Stomach (tissue), 9 donors: Measurements from ENCODE around the gene FOLR1. TPM values are rescaled to one million over a fixed set of nuclear protein-coding genes. Genes with fewer than 3 reads are reported as not detected.
A peak's percentile ranks its signal among the peaks of the same experiment; 100 is the strongest.

ENCODE experiments used
- DNase-seq, 2 donors: peaks; one replicate each; pipeline versions ENCODE4 v3.0.0 to v3.0.0-alpha.2; 2013 to 2019
- H3K27ac ChIP-seq, 5 donors: fragments of 200-600 bp in 4 of 5; sonication (generic) in 4 of 5; one replicate each; pipeline ENCODE4 v1.5.1; 2013 to 2019; ENCODE audit warnings: mild to moderate bottlenecking in 1 of 5, moderate library complexity in 1 of 5
- H3K27me3 ChIP-seq, 3 donors: fragments of 200-600 bp; sonication (generic); one replicate each; pipeline ENCODE4 v1.5.1; 2017 to 2019; ENCODE audit warnings: mixed run types in 1 of 3
- H3K36me3 ChIP-seq, 4 donors: fragments of 200-600 bp; sonication (generic); 1 replicate in 3 of 4; 2 replicates in 1 of 4; pipeline ENCODE4 v1.5.1; 2016 to 2019
- H3K4me1 ChIP-seq, 4 donors: fragments of 200-600 bp; sonication (generic); one replicate each; pipeline ENCODE4 v1.5.1; 2016 to 2019
- H3K4me3 ChIP-seq, 4 donors: fragments of 200-600 bp; sonication (generic) in 3 of 4; one replicate each; pipeline ENCODE4 v1.5.1; 2016 to 2019; ENCODE audit warnings: mild to moderate bottlenecking in 1 of 4
- H3K9me3 ChIP-seq, 4 donors: fragments of 200-600 bp; sonication (generic); one replicate each; pipeline ENCODE4 v1.5.1; 2016 to 2019
- EP300 ChIP-seq: sonication (generic); formaldehyde crosslinking; IDR thresholded peaks from one replicate; pipeline ENCODE4 v1.6.1; 2017; ENCODE audit warnings: antibody characterized with exemption
- POLR2A ChIP-seq, 4 donors: fragments of 450-650 bp; IDR thresholded peaks; one replicate each; pipeline ENCODE4 v1.6.1; 2016; ENCODE audit warnings: antibody characterized with exemption in 4 of 4, control low read depth in 2 of 4, mild to moderate bottlenecking in 1 of 4, moderate library complexity in 1 of 4
- POLR2AphosphoS5 ChIP-seq, 3 donors: sonication (generic); formaldehyde crosslinking; IDR thresholded peaks; one replicate each; pipeline ENCODE4 v1.6.1; 2016; ENCODE audit warnings: antibody characterized with exemption in 3 of 3
- WGBS, 5 donors: extraction: QIAGEN DNeasy Blood & Tissue Kit in 3 of 5; methylation state at CpG; one replicate each; pipeline versions ENCODE4 v1.1.5 to v1.1.7; 2013 to 2018; 5-methylcytosine and 5-hydroxymethylcytosine counted together
- intact Hi-C: fragments of 100-400 bp; cut with DNase I; formaldehyde crosslinking; loops from one replicate; pipeline ENCODE4 v1.15.1; 2023; ENCODE audit warnings: low total_unique reads
- polyA plus RNA-seq, 3 donors: library from polyadenylated mRNA; stranded (reverse); fragments of 200-250 nt; gene quantifications; one replicate each; pipeline ENCODE4 v1.2.3, GENCODE V29; 2013
- total RNA-seq, 5 donors: library from RNA; depleted of rRNA; stranded (reverse); fragments of >200 nt; gene quantifications; one replicate each; pipeline versions ENCODE4 v1.1.0 to v1.2.3, GENCODE V29; 2014 to 2016
- TF ChIP-seq, protein P1 (sequence below), 7 experiments: fragments of 450-650 bp in 4 of 7; fragments of 200-600 bp in 3 of 7; sonication (generic) in 3 of 7; IDR thresholded peaks; one replicate each; pipeline ENCODE4 v1.5.1; 2016 to 2019; ENCODE audit warnings: antibody characterized with exemption in 7 of 7, control low read depth in 2 of 7, mild to moderate bottlenecking in 1 of 7
- donor health status: healthy with polysubstance abuse.
- donor health status: Bipolar disorder and iron deficiency.
- donor health status: healthy.

The FOLR1 gene
- total and polyA plus RNA-seq, 8 donors: 0.55 to 22.6 (median 6.1) TPM; not detected in 3

DNA sequence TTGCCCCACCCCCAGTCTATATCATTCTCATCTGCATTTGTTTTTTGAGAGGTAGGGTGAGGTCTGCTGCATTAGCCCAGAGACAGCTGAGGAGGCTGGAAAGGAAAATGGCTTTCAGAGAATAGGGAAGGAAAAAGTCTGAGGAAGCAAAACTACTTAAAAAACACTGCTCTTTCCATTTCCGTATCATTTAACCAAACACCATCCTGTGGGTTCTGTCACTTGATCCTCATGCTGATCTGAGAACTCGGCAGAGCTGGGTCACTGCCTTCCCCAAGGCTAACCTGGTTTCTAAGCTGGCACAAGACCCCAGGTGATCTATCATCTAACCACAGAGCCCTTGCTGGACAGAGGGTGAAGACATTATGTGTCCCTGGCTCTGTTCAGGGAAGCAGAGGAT is 25.9 kb downstream of the FOLR1 start:
- intact Hi-C loops: no loop called here
- Histone ChIP-seq H3K36me3 (no peaks in the 10 kb centered on the region), H3K4me3 (no peak overlapping the region), H3K27ac (no peak overlapping the region), H3K9me3 (no peaks in the 10 kb centered on the region), H3K4me1 (peaks cover 7 to 11% (median 9%) of the 10 kb centered on the region in 4 donors), H3K27me3 (peaks cover 0 to 10% (median 4%) of the 10 kb centered on the region in 3 donors)
- 26 to 40% (median 30%) methylated on average over 2 of the region's 2 CpGs for WGBS, 5 donors
- DNase-seq: peak in 1 of 2 donors; percentile 10
- no peak for TF ChIP-seq EP300
- no peak for TF ChIP-seq POLR2A (IDR thresholded peaks at IDR 0.05)
- no peak for TF ChIP-seq POLR2AphosphoS5 (IDR thresholded peaks at IDR 0.05)
- TF ChIP-seq, protein P1, sequence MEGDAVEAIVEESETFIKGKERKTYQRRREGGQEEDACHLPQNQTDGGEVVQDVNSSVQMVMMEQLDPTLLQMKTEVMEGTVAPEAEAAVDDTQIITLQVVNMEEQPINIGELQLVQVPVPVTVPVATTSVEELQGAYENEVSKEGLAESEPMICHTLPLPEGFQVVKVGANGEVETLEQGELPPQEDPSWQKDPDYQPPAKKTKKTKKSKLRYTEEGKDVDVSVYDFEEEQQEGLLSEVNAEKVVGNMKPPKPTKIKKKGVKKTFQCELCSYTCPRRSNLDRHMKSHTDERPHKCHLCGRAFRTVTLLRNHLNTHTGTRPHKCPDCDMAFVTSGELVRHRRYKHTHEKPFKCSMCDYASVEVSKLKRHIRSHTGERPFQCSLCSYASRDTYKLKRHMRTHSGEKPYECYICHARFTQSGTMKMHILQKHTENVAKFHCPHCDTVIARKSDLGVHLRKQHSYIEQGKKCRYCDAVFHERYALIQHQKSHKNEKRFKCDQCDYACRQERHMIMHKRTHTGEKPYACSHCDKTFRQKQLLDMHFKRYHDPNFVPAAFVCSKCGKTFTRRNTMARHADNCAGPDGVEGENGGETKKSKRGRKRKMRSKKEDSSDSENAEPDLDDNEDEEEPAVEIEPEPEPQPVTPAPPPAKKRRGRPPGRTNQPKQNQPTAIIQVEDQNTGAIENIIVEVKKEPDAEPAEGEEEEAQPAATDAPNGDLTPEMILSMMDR (IDR thresholded peaks at IDR 0.05): no peak

GRCh38 chr11:72218251-72218745 is 26.4 kb downstream of the FOLR1 start:
- Histone ChIP-seq H3K4me3 (no peak overlapping the region), H3K9me3 (no peaks in the 10 kb centered on the region), H3K27ac (no peak overlapping the region), H3K4me1 (peaks cover 7 to 12% (median 9%) of the 10 kb centered on the region in 4 donors), H3K36me3 (no peaks in the 10 kb centered on the region), H3K27me3 (peaks cover 0 to 10% (median 4%) of the 10 kb centered on the region in 3 donors)
- whole genome bisulfite sequencing, 5 donors: 86 to 92% (median 88%) methylated on average over 4 to 5 of the region's 5 CpGs
- intact Hi-C loops: no loop called here
- no peak for TF ChIP-seq POLR2A (IDR thresholded peaks at IDR 0.05)
- no peak for TF ChIP-seq POLR2AphosphoS5 (IDR thresholded peaks at IDR 0.05)
- TF ChIP-seq, protein P1 (IDR thresholded peaks at IDR 0.05): no peak
- TF ChIP-seq EP300: no peak
- no peak for DNase-seq

DNA sequence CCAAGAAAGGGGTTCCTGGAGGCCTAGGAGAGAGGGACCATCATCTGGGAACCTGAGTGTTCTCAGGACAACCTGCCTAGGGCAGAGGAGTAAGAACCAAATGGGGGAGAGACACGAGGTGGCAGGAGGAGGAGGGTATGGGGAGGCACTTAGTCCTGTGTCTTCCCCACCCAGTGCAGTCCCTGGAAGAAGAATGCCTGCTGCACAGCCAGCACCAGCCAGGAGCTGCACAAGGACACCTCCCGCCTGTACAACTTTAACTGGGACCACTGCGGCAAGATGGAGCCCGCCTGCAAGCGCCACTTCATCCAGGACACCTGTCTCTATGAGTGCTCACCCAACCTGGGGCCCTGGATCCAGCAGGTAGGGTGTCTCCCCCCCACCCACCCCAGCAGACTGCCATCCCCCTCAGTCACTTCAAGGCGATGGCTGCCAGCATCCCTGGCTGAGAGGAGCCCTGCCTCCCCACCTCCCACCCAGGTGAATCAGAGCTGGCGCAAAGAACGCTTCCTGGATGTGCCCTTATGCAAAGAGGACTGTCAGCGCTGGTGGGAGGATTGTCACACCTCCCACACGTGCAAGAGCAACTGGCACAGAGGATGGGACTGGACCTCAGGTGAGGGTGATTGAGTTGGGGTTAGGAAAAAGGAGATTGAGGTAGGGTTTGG is 28.9 kb downstream of the FOLR1 start:
- Histone ChIP-seq H3K27me3 (peaks cover 0 to 10% (median 4%) of the 10 kb centered on the region in 3 donors), H3K4me3 (no peak overlapping the region), H3K4me1 (peaks cover 16 to 24% (median 20%) of the 10 kb centered on the region in 4 donors), H3K27ac (no peak overlapping the region), H3K36me3 (no peaks in the 10 kb centered on the region), H3K9me3 (no peaks in the 10 kb centered on the region)
- peak in 1 of 2 donors; percentile 22 for DNase-seq
- TF ChIP-seq, protein P1 (IDR thresholded peaks at IDR 0.05): no peak
- TF ChIP-seq POLR2AphosphoS5 (IDR thresholded peaks at IDR 0.05) (no peak), EP300 (no peak), POLR2A (IDR thresholded peaks at IDR 0.05) (no peak)
- 78 to 91% (median 87%) methylated on average over 8 to 10 of the region's 10 CpGs for WGBS, 5 donors
- intact Hi-C loops: no loop called here

- Histone ChIP-seq H3K4me3 (no peak overlapping the region), H3K27me3 (peaks cover 0 to 9% (median 4%) of the 10 kb centered on the region in 3 donors), H3K36me3 (peaks cover 0 to 2% (median 0%) of the 10 kb centered on the region in 4 donors), H3K9me3 (no peaks in the 10 kb centered on the region), H3K27ac (peak overlapping the region in 3 of 5 donors; percentile 95 to 97 (median 97)), H3K4me1 (peaks cover 20 to 31% (median 27%) of the 10 kb centered on the region in 4 donors)
- no peak for TF ChIP-seq POLR2A (IDR thresholded peaks at IDR 0.05)
- TF ChIP-seq, protein P1 (IDR thresholded peaks at IDR 0.05): no peak
- no peak for TF ChIP-seq POLR2AphosphoS5 (IDR thresholded peaks at IDR 0.05)
- no peak for TF ChIP-seq EP300
- DNase-seq: peak in 1 of 2 donors; percentile 26
- 64 to 82% (median 78%) methylated on average over 7 of the region's 7 CpGs for WGBS, 5 donors
- intact Hi-C loops: no loop called here
These were observed 29.6 kb downstream of the FOLR1 start for GRCh38 chr11:72221386-72222075.
